Activated B cell treated with CpG ODN at 0.5 μM for 24 hours (primary cell): ENCODE measurements around the gene DAPK2. TPM values are rescaled to one million over a fixed set of nuclear protein-coding genes. Genes with fewer than 3 reads are reported as not detected.

ENCODE experiments used
- ATAC-seq: fragments of 200-7000 bp; cut with Tn5 transposase; one replicate; pipeline ENCODE4 v1.10.0; 2021; ENCODE audit warnings: low read depth, mild to moderate bottlenecking, moderate library complexity
- CTCF ChIA-PET: fragments of 350-600 bp; sonication (Branson Sonifier 250); formaldehyde crosslinking; loops from one replicate; lab custom pipeline; 2021; ENCODE audit warnings: antibody characterized with exemption; lab: Charles Lee
- POLR2A ChIA-PET: fragments of 350-600 bp; sonication (Branson Sonifier 250); formaldehyde crosslinking; loops from one replicate; lab custom pipeline; 2021; ENCODE audit warnings: antibody characterized with exemption; lab: Charles Lee
- DNase-seq: peaks from one replicate; pipeline ENCODE4 v3.0.0; 2022
- H3K27ac Mint-ChIP-seq: one replicate; pipeline ENCODE4 v1.8.0; 2020; ENCODE audit warnings: mixed read lengths
- H3K27me3 Mint-ChIP-seq: one replicate; pipeline ENCODE4 v1.8.0; 2021; ENCODE audit warnings: mixed read lengths
- H3K36me3 Mint-ChIP-seq: one replicate; pipeline ENCODE4 v1.8.0; 2021; ENCODE audit warnings: low read depth, mixed read lengths
- H3K4me1 Mint-ChIP-seq: one replicate; pipeline ENCODE4 v1.8.0; 2021; ENCODE audit warnings: mixed read lengths
- H3K4me3 Mint-ChIP-seq: one replicate; pipeline ENCODE4 v1.8.0; 2020; ENCODE audit warnings: mild to moderate bottlenecking, mixed read lengths
- H3K9me3 Mint-ChIP-seq: one replicate; pipeline ENCODE4 v1.8.0; 2020; ENCODE audit warnings: mixed read lengths
- CTCF ChIP-seq: fragments of 200-600 bp; IDR thresholded peaks from one replicate; pipeline ENCODE4 v1.8.0; 2022; ENCODE audit warnings: antibody characterized with exemption, mild to moderate bottlenecking
- intact Hi-C: fragments of 100-400 bp; cut with micrococcal nuclease; formaldehyde crosslinking; loops from one replicate; pipeline ENCODE4 v1.15.1; 2024
- total RNA-seq: library from RNA; stranded (reverse); gene quantifications from 2 replicates; pipeline ENCODE4 v1.2.3, GENCODE V29; 2022

Gene DAPK2
- total RNA-seq, 1 donor from 2014 or later = 4.3 TPM

DNA sequence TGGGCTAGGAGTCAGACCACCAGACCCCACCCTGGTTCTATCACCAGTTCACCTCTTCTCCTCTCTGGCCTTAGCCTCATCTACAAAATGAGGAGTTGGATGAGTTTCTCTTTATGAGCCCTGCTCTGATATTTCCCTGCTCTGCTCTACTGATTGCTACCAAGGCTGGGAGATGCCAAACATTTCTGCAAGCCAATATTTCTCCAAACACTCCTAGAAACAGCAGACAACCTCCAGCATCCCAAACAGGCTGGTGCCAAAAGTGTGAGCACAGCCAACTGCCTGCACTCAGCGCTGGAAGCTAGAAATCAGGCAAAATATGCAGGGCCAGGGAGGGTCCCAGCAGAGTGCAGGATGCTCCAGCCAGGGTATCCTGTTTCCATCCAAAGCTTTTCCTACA, 10.8 kb downstream of the DAPK2 start:
- ATAC-seq (no peak), DNase-seq (no peak)
- H3K9me3 Mint-ChIP-seq = no peaks in the 10 kb centered on the region
- H3K36me3 Mint-ChIP-seq = no peaks in the 10 kb centered on the region
- ChIA-PET CTCF (interaction anchor here (1.5 kb wide), 1 partner anchor 11 kb away, joined by 3 read pairs; the partner anchor contains the start of gene DAPK2), POLR2A (interaction anchor here (1.3 kb wide), 1 partner anchor 25 kb away, joined by 3 read pairs; no protein-coding TSS in a partner anchor)
- H3K4me3 Mint-ChIP-seq = no peak overlapping the region
- peak overlapping the region; percentile 57 for H3K27ac Mint-ChIP-seq
- H3K27me3 Mint-ChIP-seq = no peaks in the 10 kb centered on the region
- peaks cover 18% of the 10 kb centered on the region for H3K4me1 Mint-ChIP-seq
- intact Hi-C loops = no loop called here
- TF ChIP-seq CTCF = no peak

- H3K36me3 Mint-ChIP-seq = no peaks in the 10 kb centered on the region
- intact Hi-C loops = no loop called here
- CTCF ChIA-PET = no interaction called here
- no peaks in the 10 kb centered on the region for H3K27me3 Mint-ChIP-seq
- H3K4me1 Mint-ChIP-seq = peaks cover 18% of the 10 kb centered on the region
- DNase-seq (no peak), ATAC-seq (peak; percentile 34)
- no peaks in the 10 kb centered on the region for H3K9me3 Mint-ChIP-seq
- no peak for TF ChIP-seq CTCF
- H3K4me3 Mint-ChIP-seq = no peak overlapping the region
- POLR2A ChIA-PET = interaction anchor here (1.0 to 1.3 kb wide), 2 partner anchors 10 to 24 kb away, joined by 3 read pairs; no protein-coding TSS in a partner anchor
- peak overlapping the region; percentile 24 for H3K27ac Mint-ChIP-seq
Observed at GRCh38 chr15:64034519-64034918, 11.8 kb downstream of the DAPK2 start.

DNA sequence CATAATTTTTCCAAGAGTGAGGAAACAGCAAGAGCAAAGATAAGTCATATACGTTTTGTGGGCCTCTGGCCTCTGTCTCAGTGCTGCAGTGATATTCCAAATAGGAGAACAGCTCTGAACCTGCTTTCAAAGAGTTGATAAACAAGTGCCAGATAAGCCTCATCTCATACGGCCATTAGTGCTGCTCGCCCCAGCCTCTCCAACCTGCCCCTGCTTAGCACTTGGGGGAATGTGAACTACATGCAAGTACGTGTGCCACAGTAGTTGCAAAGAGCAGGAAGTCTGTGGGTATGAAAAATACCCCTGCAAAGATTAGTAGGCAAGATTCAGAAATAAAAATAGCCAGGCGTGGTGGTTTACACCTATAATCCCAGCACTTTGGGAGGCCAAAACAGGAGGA, 14.0 kb downstream of the DAPK2 start:
- Mint-ChIP-seq H3K4me3 (no peak overlapping the region), H3K27ac (no peak overlapping the region), H3K4me1 (peaks cover 25% of the 10 kb centered on the region), H3K9me3 (no peaks in the 10 kb centered on the region), H3K36me3 (no peaks in the 10 kb centered on the region), H3K27me3 (no peaks in the 10 kb centered on the region)
- no peak for ATAC-seq
- DNase-seq = no peak
- POLR2A ChIA-PET = interaction anchor here (1.1 kb wide), 1 partner anchor 10 kb away, joined by 3 read pairs; no protein-coding TSS in a partner anchor
- CTCF ChIA-PET = no interaction called here
- no peak for TF ChIP-seq CTCF
- intact Hi-C loops = no loop called here

- Mint-ChIP-seq H3K27me3 (no peaks in the 10 kb centered on the region), H3K4me3 (no peak overlapping the region), H3K4me1 (peaks cover 25% of the 10 kb centered on the region), H3K27ac (no peak overlapping the region), H3K36me3 (no peaks in the 10 kb centered on the region), H3K9me3 (no peaks in the 10 kb centered on the region)
- no peak for DNase-seq
- CTCF ChIA-PET = interaction anchor here (1.0 kb wide), 1 partner anchor 277 kb away, joined by 4 read pairs; no protein-coding TSS in a partner anchor
- intact Hi-C loops = no loop called here
- TF ChIP-seq CTCF = no peak
- POLR2A ChIA-PET = interaction anchor here (0.6 kb wide), 1 partner anchor 517 kb away, joined by 4 read pairs; no protein-coding TSS in a partner anchor
- no peak for ATAC-seq
Observed at GRCh38 chr15:64030123-64030522, 16.2 kb downstream of the DAPK2 start.

DNA sequence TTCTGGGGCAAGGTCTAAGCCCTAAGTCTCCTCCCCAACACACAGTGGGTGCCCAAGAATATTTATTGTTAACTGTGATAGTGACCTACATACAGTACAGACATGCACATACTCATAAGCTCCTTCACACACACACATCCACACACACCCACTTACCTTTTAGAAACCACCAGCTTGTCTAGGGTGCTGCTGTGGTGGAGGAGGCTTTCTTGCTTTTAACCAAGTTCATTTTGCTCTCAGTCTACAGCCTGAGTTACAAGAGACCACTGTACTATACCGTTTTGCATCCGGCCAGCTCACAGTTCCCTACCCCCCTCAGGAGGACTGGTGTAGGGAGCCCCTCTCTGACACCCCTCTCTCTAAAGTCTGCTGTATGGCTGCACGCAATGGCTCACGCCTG, 16.7 kb downstream of the DAPK2 start:
- CTCF ChIA-PET = interaction anchor here (1.0 kb wide), 1 partner anchor 277 kb away, joined by 4 read pairs; no protein-coding TSS in a partner anchor
- Mint-ChIP-seq H3K36me3 (no peaks in the 10 kb centered on the region), H3K27ac (no peak overlapping the region), H3K9me3 (no peaks in the 10 kb centered on the region), H3K4me1 (peaks cover 23% of the 10 kb centered on the region), H3K4me3 (no peak overlapping the region), H3K27me3 (no peaks in the 10 kb centered on the region)
- no peak for ATAC-seq
- intact Hi-C loops = no loop called here
- no peak for DNase-seq
- POLR2A ChIA-PET = no interaction called here
- no peak for TF ChIP-seq CTCF
